Fibroblast of villous mesenchyme (primary cell): ENCODE data around the gene MMAB. TPM values are rescaled to one million over a fixed set of nuclear protein-coding genes. Genes with fewer than 3 reads are reported as not detected.
"Not testable (repeated sequence)": the region's sequence is repeated elsewhere in the genome, so short reads cannot be mapped to it uniquely, and the experiment has no call there.

Experiments
- DNase-seq: peaks from one replicate; pipeline ENCODE4 v3.0.0-alpha.2; 2010; ENCODE audit warnings: low read depth
- H3K4me3 ChIP-seq: 2 replicates; pipeline ENCODE4 v1.5.1; 2011; ENCODE audit warnings: low read depth, mild to moderate bottlenecking, low read length
- CTCF ChIP-seq: IDR thresholded peaks from 2 replicates; pipeline ENCODE4 v1.5.1; 2012; ENCODE audit warnings: low read depth, mild to moderate bottlenecking, low read length; ENCODE audit not compliant: insufficient read depth
- total RNA-seq: library from RNA; depleted of rRNA; stranded (reverse); fragments of >200 nt; gene quantifications from 2 replicates; pipeline ENCODE4 v1.2.3, GENCODE V29; 2012

The MMAB gene
- total RNA-seq, 1 donor: 34.1 TPM

GRCh38 chr12:109604132-109604585, 30.9 kb upstream of the MMAB start:
- DNase-seq: no peak
- no peak overlapping the region for H3K4me3 ChIP-seq
- TF ChIP-seq CTCF: no peak

GRCh38 chr12:109602132-109602531, 28.8 kb upstream of the MMAB start:
- DNase-seq, H3K4me3 ChIP-seq: not testable (repeated sequence)

DNA sequence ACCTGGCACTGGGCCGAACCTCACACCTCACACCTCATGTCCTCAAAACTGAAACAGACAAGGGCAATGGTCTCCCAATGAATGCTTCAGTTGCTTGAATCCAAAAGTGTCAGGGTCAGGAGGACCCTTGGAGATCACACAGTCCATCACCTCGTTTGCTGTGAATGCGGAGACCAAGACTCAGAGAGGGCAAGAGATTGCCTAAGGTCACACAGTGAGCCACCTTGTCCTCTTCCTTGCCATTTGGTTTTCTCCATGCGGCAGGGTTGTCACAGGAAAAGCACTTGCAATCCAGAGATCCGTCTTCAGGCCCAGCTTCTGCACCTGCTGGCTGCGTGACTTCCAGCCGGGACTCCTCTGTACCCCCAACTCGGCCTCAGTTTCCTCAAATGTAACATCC, 28.3 kb upstream of the MMAB start:
- no peak for TF ChIP-seq CTCF
- DNase-seq: no peak
- H3K4me3 ChIP-seq: no peak overlapping the region

DNA sequence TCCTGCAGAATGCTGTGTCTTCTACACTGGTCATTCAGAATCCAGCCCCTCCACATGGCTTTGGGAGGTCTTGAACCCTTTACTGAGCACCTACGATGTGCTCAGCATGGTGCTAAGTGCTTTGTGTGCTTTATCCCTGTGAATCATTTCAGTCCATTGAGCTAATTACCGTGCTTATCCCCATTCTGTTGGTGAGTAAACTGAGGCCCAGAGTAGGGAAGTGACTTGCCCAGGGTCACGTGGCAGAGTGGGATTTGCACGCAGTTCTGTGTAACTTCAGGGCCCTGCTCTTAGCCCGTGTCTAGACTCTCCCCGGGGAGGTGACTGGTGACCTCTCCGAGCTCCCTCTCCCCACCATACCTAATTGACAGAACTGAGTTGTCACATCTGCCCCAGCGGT, 27.7 kb upstream of the MMAB start:
- no peak for TF ChIP-seq CTCF
- DNase-seq: no peak
- no peak overlapping the region for H3K4me3 ChIP-seq

DNA sequence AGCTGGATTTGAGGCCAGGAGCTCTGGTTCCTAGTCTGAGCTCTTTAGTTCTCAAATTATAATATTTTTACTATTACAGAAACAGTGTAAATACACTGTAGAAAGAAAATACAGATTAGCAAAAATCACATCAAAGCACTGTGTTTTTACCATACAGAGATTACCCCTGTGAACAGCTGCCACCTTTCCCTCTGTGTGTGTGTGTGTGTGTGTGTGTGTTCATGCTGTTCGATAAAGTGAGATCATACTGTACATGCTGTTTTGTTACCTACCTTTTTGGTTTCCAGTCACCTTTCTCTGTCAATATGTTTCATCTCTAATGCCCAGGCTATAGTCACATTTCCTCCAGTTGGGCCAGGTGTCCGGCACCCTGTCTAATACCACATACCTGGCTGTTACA, 27.2 kb upstream of the MMAB start:
- no peak overlapping the region for H3K4me3 ChIP-seq
- no peak for TF ChIP-seq CTCF
- no peak for DNase-seq

DNA sequence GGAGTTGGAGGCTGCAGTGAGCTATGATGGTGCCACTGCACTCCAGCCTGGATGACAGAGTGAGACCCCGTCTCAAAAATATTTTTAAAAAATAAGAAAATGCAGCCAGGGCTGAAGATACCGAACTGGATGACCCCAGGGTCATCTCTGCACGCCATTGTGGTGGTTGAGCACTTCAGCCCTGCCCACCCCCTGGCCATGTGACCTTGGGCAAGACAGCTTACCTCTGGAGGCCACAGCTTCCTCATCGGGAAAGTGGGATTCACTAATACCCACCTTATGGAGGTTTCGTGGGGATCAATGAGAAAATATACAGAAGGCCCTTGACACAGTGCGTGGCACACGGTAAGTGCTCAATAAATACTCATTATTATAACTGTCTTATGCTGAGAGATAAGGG, 25.8 kb upstream of the MMAB start:
- TF ChIP-seq CTCF: no peak
- DNase-seq: no peak

DNA sequence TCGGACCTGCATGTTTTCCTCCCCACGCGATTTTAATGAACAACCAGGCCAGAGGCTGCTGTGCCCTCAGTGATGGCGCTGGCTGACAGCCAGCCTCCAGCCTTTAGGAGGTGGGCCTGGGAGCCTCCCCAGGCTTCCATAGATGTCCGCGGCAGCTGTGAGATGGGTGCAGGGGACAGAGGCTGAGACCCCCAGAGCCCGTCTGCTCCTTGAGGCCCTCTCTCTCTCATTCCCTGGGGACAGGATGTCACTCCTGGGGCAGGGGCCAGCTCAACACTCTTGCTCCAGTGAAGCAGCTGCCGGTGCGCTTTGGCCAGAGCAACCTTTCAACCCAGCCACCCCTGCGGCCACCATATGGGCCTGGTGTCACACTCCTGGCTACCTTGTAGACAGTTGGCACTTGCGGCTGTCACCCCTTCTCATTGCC, 25.1 kb upstream of the MMAB start:
- DNase-seq: no peak
- no peak overlapping the region for H3K4me3 ChIP-seq
- no peak for TF ChIP-seq CTCF

More for the DNA sequence above, 25.8 kb upstream of the MMAB start:
- H3K4me3 ChIP-seq: no peak overlapping the region
